Purkinje cell (primary cell): ENCODE data around the gene IQSEC3. TPM values are rescaled to one million over a fixed set of nuclear protein-coding genes. Genes with fewer than 3 reads are reported as not detected.

ENCODE experiments used
- polyA plus RNA-seq: library from polyadenylated mRNA; unstranded; fragments of >200 nt; fragmentation: Nextera tagmentation; gene quantifications from 2 replicates; pipeline ENCODE4 v1.2.1, GENCODE V29; 2014

The IQSEC3 gene
- polyA plus RNA-seq = 27.4 and 30.1 TPM in 2 replicates

DNA sequence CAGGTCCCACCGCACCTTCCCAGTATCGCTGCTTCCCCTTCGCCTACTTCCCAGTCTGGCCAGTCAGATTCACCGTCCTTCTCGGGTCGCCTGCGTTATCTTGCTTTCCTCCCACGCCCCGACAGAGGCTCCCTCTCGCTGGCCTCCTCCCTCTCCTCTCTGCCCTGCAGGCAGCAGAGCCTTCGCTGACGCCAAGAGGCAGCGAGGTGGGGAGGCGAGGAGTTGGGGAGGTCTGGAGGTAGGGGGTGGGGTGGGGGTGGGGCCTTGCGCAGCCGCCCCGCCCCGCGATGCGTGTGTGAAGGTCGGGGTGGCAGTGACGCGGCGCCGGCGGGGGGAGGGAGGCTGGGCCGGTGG lies at the start of gene IQSEC3:
Gene IQSEC3 (plus strand): TSS at position 340 of the 354 bp plus-strand sequence. CDS start 116 bp downstream, outside the sequence.

GRCh38 chr12:214003-214741 lies 147.6 kb downstream of the IQSEC3 start, which contains the start of gene SLC6A12:
TSS of gene SLC6A12 (minus strand) at chr12:214157. CDS start at chr12:209986, 4,171 bp downstream.

Other genes starting within 250 kb of the IQSEC3 start
- gene SLC6A12, start 147.4 kb downstream of the IQSEC3 start, polyA plus RNA-seq = 0.67 and 2.6 TPM in 2 replicates
- gene SLC6A13, start 196.1 kb downstream of the IQSEC3 start, polyA plus RNA-seq = 3.5 and 6.5 TPM in 2 replicates